ENCODE data around the gene TC2N. TPM values are rescaled to one million over a fixed set of nuclear protein-coding genes. Genes with fewer than 3 reads are reported as not detected.

Gene TC2N
- total RNA-seq, 1 experiment from 2014 or later, result 82.7 TPM

DNA sequence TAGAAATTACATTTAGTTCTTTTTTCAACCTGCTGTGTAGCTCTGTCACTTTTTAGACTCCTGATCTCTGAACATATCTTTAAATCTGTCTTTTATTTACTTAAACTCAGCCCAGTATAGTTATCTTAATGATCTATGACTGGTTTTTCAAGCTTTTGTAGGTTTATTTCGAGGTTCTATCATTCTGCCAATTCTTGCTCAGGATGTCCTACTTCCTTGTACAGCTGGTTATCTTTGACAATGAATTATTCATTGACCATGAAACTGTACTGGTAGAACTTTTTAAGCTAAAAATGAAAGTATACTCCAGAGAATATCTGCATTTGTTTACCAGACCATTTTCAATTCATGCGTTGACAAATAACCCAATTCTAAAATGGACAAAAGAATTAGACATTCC lies 37.8 kb downstream of the TC2N start:
- peak overlapping the region; percentile 79 for H3K27ac Mint-ChIP-seq (ENCODE audit: unreplicated experiment)
- peaks cover 32% of the 10 kb centered on the region for H3K36me3 Mint-ChIP-seq (ENCODE audit: insufficient read depth, unreplicated experiment)
- TF ChIP-seq, protein P1, sequence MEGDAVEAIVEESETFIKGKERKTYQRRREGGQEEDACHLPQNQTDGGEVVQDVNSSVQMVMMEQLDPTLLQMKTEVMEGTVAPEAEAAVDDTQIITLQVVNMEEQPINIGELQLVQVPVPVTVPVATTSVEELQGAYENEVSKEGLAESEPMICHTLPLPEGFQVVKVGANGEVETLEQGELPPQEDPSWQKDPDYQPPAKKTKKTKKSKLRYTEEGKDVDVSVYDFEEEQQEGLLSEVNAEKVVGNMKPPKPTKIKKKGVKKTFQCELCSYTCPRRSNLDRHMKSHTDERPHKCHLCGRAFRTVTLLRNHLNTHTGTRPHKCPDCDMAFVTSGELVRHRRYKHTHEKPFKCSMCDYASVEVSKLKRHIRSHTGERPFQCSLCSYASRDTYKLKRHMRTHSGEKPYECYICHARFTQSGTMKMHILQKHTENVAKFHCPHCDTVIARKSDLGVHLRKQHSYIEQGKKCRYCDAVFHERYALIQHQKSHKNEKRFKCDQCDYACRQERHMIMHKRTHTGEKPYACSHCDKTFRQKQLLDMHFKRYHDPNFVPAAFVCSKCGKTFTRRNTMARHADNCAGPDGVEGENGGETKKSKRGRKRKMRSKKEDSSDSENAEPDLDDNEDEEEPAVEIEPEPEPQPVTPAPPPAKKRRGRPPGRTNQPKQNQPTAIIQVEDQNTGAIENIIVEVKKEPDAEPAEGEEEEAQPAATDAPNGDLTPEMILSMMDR (IDR thresholded peaks at IDR 0.05; ENCODE audit: unreplicated experiment), result no peak
- intact Hi-C loops (cut with micrococcal nuclease; ENCODE audit: unreplicated experiment), result loop anchor here (2.0 to 10.0 kb wide), 2 partner anchors 75 to 185 kb away; no protein-coding TSS in a partner anchor
- peaks cover 73% of the 10 kb centered on the region for H3K4me1 Mint-ChIP-seq (ENCODE audit: low read depth, unreplicated experiment)
- BruUV-seq (replicated peaks), result no TSS peak
- CTCF ChIA-PET, result interaction anchor here (0.5 to 1.8 kb wide), 3 partner anchors 29 to 126 kb away, joined by 3 to 5 read pairs (median 4); no protein-coding TSS in a partner anchor
- DNase-seq, result no peak
- H3K9me3 Mint-ChIP-seq (ENCODE audit: low read depth, unreplicated experiment), result peaks cover 5% of the 10 kb centered on the region
- H3K27me3 Mint-ChIP-seq (ENCODE audit: unreplicated experiment), result no peaks in the 10 kb centered on the region
- peak overlapping the region; percentile 47 for H3K4me3 Mint-ChIP-seq (ENCODE audit: low read depth, unreplicated experiment)

DNA sequence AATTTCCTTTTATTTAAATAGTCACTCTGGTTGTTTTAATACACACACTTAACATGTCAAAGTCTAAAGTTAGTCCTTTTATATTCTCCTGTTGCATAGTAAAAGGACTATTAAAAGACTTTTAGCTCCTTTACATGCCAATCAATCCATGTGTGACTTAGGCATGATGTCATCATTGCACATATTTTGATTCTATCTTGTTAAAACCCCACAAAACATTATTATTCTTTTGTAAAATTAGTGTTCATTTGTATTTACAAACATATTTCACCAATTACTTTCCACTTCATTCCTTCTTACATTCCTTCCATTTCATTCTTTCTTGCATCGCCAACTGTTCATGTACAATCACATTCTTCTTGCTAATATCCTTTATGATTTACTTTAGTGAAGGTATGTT lies 39.6 kb downstream of the TC2N start:
- CTCF ChIA-PET, result no interaction called here
- BruUV-seq (replicated peaks), result no TSS peak
- no peak overlapping the region for H3K4me3 Mint-ChIP-seq (ENCODE audit: low read depth, unreplicated experiment)
- H3K27me3 Mint-ChIP-seq (ENCODE audit: unreplicated experiment), result no peaks in the 10 kb centered on the region
- peaks cover 22% of the 10 kb centered on the region for H3K36me3 Mint-ChIP-seq (ENCODE audit: insufficient read depth, unreplicated experiment)
- H3K9me3 Mint-ChIP-seq (ENCODE audit: low read depth, unreplicated experiment), result peaks cover 5% of the 10 kb centered on the region
- peak overlapping the region; percentile 3 for H3K27ac Mint-ChIP-seq (ENCODE audit: unreplicated experiment)
- DNase-seq, result no peak
- intact Hi-C loops (cut with micrococcal nuclease; ENCODE audit: unreplicated experiment), result loop anchor here (2.0 to 10.0 kb wide), 2 partner anchors 73 to 187 kb away; no protein-coding TSS in a partner anchor
- TF ChIP-seq, protein P1 (IDR thresholded peaks at IDR 0.05; ENCODE audit: unreplicated experiment), result no peak
- peaks cover 64% of the 10 kb centered on the region for H3K4me1 Mint-ChIP-seq (ENCODE audit: low read depth, unreplicated experiment)

DNA sequence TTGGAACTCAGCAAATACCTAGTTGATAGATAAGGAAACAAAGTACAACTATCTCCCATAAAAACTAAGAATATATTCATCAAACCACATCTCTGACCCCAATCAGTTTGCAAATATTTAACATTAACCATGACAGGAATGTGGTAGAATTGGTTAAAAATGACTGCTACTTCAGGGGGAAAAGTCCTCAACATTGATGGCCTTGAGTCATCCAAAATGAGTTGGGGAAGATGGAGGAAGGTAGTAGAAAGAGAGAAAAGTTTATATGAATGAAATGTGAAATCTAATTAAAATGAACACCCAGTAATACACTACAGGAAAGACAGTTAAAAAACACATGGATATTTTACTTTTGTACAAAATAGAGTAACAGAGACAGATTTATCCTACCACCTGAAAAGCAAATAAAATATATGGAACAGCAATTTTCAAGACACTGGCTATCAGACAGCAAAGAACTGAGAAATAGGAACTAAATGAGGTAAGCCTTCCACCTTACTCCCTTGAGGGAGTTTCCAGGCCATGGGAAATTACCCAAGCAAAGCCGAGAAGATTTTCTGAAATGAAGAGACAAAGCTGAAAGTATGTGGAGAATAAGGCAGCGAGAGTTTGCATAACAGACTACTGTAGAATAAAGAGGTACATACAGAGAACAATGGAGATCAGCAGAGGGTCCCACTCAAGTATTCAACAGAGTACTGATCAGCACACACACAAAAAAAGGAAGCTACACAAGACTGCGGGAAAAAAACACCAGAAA lies 49.6 kb downstream of the TC2N start:
- CTCF ChIA-PET, result no interaction called here
- intact Hi-C loops (cut with micrococcal nuclease; ENCODE audit: unreplicated experiment), result no loop called here
- Mint-ChIP-seq H3K9me3 (ENCODE audit: low read depth, unreplicated experiment) (no peaks in the 10 kb centered on the region), H3K4me1 (ENCODE audit: low read depth, unreplicated experiment) (peaks cover 48% of the 10 kb centered on the region), H3K27me3 (ENCODE audit: unreplicated experiment) (no peaks in the 10 kb centered on the region), H3K27ac (ENCODE audit: unreplicated experiment) (peak overlapping the region; percentile 16), H3K4me3 (ENCODE audit: low read depth, unreplicated experiment) (no peak overlapping the region), H3K36me3 (ENCODE audit: insufficient read depth, unreplicated experiment) (no peaks in the 10 kb centered on the region)
- no TSS peak for BruUV-seq (replicated peaks)
- no peak for DNase-seq
- TF ChIP-seq, protein P1 (IDR thresholded peaks at IDR 0.05; ENCODE audit: unreplicated experiment), result no peak

DNA sequence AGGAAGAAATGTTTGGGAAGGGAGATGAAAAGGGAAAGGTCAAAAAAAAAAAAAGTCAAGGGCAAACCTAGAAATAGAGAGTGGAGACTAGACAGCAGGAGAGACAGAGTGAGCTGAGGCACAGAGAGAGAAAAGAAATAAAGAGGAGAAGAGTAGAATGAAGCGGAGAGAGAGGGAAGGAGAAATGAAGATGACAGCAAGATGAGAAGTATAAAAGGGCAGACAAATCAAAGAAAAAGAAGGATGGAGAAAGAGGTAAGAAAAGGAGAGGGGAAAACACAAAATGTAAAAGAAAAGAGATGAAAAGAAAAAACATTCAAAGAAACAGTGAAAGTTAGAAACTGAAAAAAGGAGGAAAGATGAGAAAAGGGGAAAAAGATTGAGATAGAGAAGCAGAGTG lies 53.0 kb downstream of the TC2N start:
- Mint-ChIP-seq H3K27me3 (ENCODE audit: unreplicated experiment) (no peaks in the 10 kb centered on the region), H3K36me3 (ENCODE audit: insufficient read depth, unreplicated experiment) (peaks cover 17% of the 10 kb centered on the region), H3K4me3 (ENCODE audit: low read depth, unreplicated experiment) (no peak overlapping the region), H3K4me1 (ENCODE audit: low read depth, unreplicated experiment) (peaks cover 48% of the 10 kb centered on the region), H3K27ac (ENCODE audit: unreplicated experiment) (no peak overlapping the region), H3K9me3 (ENCODE audit: low read depth, unreplicated experiment) (no peaks in the 10 kb centered on the region)
- intact Hi-C loops (cut with micrococcal nuclease; ENCODE audit: unreplicated experiment), result no loop called here
- TF ChIP-seq, protein P1 (IDR thresholded peaks at IDR 0.05; ENCODE audit: unreplicated experiment), result no peak
- CTCF ChIA-PET, result no interaction called here
- BruUV-seq (replicated peaks), result no TSS peak
- DNase-seq, result no peak

All from Calu3 (cell line).